Keratinocyte (primary cell): ENCODE measurements around the gene GRHPR.

ENCODE experiments used
- EZH2 ChIP-seq: IDR thresholded peaks from one replicate; pipeline ENCODE4 v1.6.1; 2012; ENCODE audit warnings: inconsistent platforms, mild to moderate bottlenecking, low read length, moderate library complexity
- TF ChIP-seq, protein P1 (sequence below), 3 experiments: IDR thresholded peaks in 1 of 3; conservative IDR thresholded peaks in 1 of 3; optimal IDR thresholded peaks in 1 of 3; 2 replicates in 2 of 3; 3 replicates in 1 of 3; pipeline versions ENCODE3 to v1.5.1; 2011; ENCODE audit warnings: low read length in 3 of 3, mild to moderate bottlenecking in 3 of 3, moderate library complexity in 2 of 3, control low read depth in 1 of 3, inconsistent platforms in 1 of 3; ENCODE audit not compliant: insufficient read depth in 2 of 3; ENCODE audit errors: extremely low read depth in 1 of 3

DNA sequence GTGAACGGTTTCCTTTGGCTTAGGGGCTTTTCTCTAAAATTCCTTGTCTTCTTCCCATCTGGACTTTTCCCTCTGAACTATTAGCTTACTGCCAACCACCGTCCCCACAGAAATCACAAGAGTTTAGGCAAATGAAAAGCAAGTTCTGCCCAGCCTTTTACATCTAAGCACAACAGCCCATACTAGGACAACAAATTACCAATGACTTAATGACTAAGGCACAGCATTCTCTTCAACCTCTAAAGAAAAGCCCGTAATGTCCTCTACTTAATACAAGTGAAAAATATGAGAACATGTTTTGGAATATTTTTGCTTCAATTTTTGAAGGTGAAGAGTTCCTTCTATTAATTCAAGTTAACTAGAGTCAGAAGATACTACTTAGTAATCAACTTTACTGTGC lies 41.5 kb downstream of the GRHPR start:
- TF ChIP-seq, protein P1, sequence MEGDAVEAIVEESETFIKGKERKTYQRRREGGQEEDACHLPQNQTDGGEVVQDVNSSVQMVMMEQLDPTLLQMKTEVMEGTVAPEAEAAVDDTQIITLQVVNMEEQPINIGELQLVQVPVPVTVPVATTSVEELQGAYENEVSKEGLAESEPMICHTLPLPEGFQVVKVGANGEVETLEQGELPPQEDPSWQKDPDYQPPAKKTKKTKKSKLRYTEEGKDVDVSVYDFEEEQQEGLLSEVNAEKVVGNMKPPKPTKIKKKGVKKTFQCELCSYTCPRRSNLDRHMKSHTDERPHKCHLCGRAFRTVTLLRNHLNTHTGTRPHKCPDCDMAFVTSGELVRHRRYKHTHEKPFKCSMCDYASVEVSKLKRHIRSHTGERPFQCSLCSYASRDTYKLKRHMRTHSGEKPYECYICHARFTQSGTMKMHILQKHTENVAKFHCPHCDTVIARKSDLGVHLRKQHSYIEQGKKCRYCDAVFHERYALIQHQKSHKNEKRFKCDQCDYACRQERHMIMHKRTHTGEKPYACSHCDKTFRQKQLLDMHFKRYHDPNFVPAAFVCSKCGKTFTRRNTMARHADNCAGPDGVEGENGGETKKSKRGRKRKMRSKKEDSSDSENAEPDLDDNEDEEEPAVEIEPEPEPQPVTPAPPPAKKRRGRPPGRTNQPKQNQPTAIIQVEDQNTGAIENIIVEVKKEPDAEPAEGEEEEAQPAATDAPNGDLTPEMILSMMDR (optimal IDR thresholded peaks at IDR 0.05 in 1 of 3, IDR thresholded peaks at IDR 0.05 in 1 of 3, conservative IDR thresholded peaks at IDR 0.05 in 1 of 3; ENCODE audit: extremely low read depth in 1 of 3, insufficient read depth in 2 of 3, low read length in 3 of 3): no peak
- no peak for TF ChIP-seq EZH2
